H1 (cell line): ENCODE measurements around the gene FANCI. TPM values are rescaled to one million over a fixed set of nuclear protein-coding genes. Genes with fewer than 3 reads are reported as not detected.

Experiments
- CEBPB ChIP-seq: IDR thresholded peaks from 2 replicates; pipeline ENCODE4 v1.6.1; 2012; ENCODE audit warnings: low read depth, low read length
- CREB1 ChIP-seq: IDR thresholded peaks from 2 replicates; pipeline ENCODE4 v1.6.1; 2012; ENCODE audit warnings: inconsistent platforms
- CTBP2 ChIP-seq: IDR thresholded peaks from 2 replicates; pipeline ENCODE4 v1.7.0; 2011; ENCODE audit warnings: borderline replicate concordance, mild to moderate bottlenecking, moderate library complexity, mixed read lengths, low read length; ENCODE audit not compliant: insufficient read depth, insufficient read length
- EGR1 ChIP-seq: IDR thresholded peaks from 2 replicates; pipeline ENCODE4 v1.6.1; 2011; ENCODE audit warnings: low read depth, low read length, borderline replicate concordance
- EP300 ChIP-seq, 2 experiments: IDR thresholded peaks; 1 replicate in 1 of 2; 2 replicates in 1 of 2; pipeline ENCODE4 v1.6.1; 2011 to 2012; ENCODE audit warnings: low read depth in 2 of 2, low read length in 2 of 2, mild to moderate bottlenecking in 2 of 2, borderline replicate concordance in 1 of 2, inconsistent platforms in 1 of 2, moderate library complexity in 1 of 2
- GABPA ChIP-seq: IDR thresholded peaks from 2 replicates; pipeline ENCODE4 v1.6.1; 2011; ENCODE audit warnings: mild to moderate bottlenecking, low read length, moderate library complexity, borderline replicate concordance; ENCODE audit not compliant: insufficient read depth
- HDAC6 ChIP-seq: IDR thresholded peaks from one replicate; pipeline ENCODE4 v1.7.1; 2012; ENCODE audit warnings: low read depth, mild to moderate bottlenecking, inconsistent platforms, low read length, moderate library complexity
- NRF1 ChIP-seq: IDR thresholded peaks from 2 replicates; pipeline ENCODE4 v1.6.1; 2011; ENCODE audit warnings: mild to moderate bottlenecking, low read depth, low read length, improper control_type of control experiment
- SIX5 ChIP-seq: IDR thresholded peaks from 2 replicates; pipeline ENCODE4 v1.6.1; 2011; ENCODE audit warnings: mild to moderate bottlenecking, low read depth, low read length
- SP2 ChIP-seq: IDR thresholded peaks from 2 replicates; pipeline ENCODE4 v1.6.1; 2012; ENCODE audit warnings: mild to moderate bottlenecking, low read length, inconsistent platforms
- TAF1 ChIP-seq: IDR thresholded peaks from 2 replicates; pipeline ENCODE4 v1.6.1; 2011; ENCODE audit warnings: mild to moderate bottlenecking, low read depth, low read length
- USF2 ChIP-seq: IDR thresholded peaks from 2 replicates; pipeline ENCODE4 v1.6.1; 2011; ENCODE audit warnings: low read length, improper control_type of control experiment
- polyA plus RNA-seq, 7 experiments: library from polyadenylated mRNA; depleted of rRNA in 3 of 7; stranded (reverse) in 5 of 7; unstranded in 2 of 7; fragments of >200 nt in 5 of 7; fragments of 200-250 nt in 2 of 7; gene quantifications; 1 replicate in 5 of 7; 2 replicates in 1 of 7; 4 replicates in 1 of 7; pipeline versions ENCODE4 v1.2.1 to v1.2.3, GENCODE V29; 2011 to 2013; ENCODE audit warnings: missing spikeins in 2 of 7, mixed read lengths in 2 of 7
- total RNA-seq: library from RNA; stranded (reverse); fragmentation: NEBNext Ultra II Directional; extraction: Animal tissue kit (Norgen Biotek cat#: 25700); gene quantifications from 2 replicates; pipeline ENCODE4 v1.2.1, GENCODE V29; 2021

Gene FANCI
- total and polyA plus RNA-seq, 2 of the 8 experiments (the other 6 are each of a cell fraction or from before 2014, with no cell fraction given), result 37.8 to 115 TPM

- TF ChIP-seq GABPA (peak; percentile 92), CEBPB (no peak), USF2 (no peak), SIX5 (no peak), NRF1 (peak; percentile 16; the same call in 1 of the 2 replicates), CREB1 (peak; percentile 64), EGR1 (peak; percentile 91), SP2 (peak; percentile 22; the same call in 1 of the 2 replicates), TAF1 (peak; percentile 68; the same call in 1 of the 2 replicates), EP300 (IDR thresholded peaks at IDR 0.05; ENCODE audit: borderline replicate concordance in 1 of 2, low read depth in 2 of 2, low read length in 2 of 2) (peak; percentile 19 to 98), HDAC6 (no peak), CTBP2 (peak; percentile 79)
Observed at GRCh38 chr15:89243691-89244573, at the start of gene FANCI (continued).
